ENCODE measurements around the gene PCSK7.

The PCSK7 gene

GRCh38 chr11:117187428-117187798, 44.5 kb downstream of the PCSK7 start (continued):
- TF ChIP-seq POU6F1 (CRISPR knock-in tag; IDR thresholded peaks at IDR 0.05; ENCODE audit: borderline replicate concordance, low read depth): no peak

GRCh38 chr11:117187007-117187406, 44.9 kb downstream of the PCSK7 start:
- TF ChIP-seq BACH2 (CRISPR knock-in tag; IDR thresholded peaks at IDR 0.05; ENCODE audit: borderline replicate concordance) (no peak), RARB (CRISPR knock-in tag; IDR thresholded peaks at IDR 0.05) (no peak), CREB5 (CRISPR knock-in tag; IDR thresholded peaks at IDR 0.05; ENCODE audit: low read depth) (no peak), ISL1 (CRISPR knock-in tag; IDR thresholded peaks at IDR 0.05) (no peak), ZC3H10 (CRISPR knock-in tag; IDR thresholded peaks at IDR 0.05) (no peak), GLIS3 (CRISPR knock-in tag; IDR thresholded peaks at IDR 0.05) (no peak), ZFP3 (CRISPR knock-in tag; IDR thresholded peaks at IDR 0.05) (no peak), ZNF8 (CRISPR knock-in tag; IDR thresholded peaks at IDR 0.05) (no peak), CSDC2 (CRISPR knock-in tag; IDR thresholded peaks at IDR 0.05) (no peak), CSRNP3 (CRISPR knock-in tag; IDR thresholded peaks at IDR 0.05) (no peak), ZNF565 (CRISPR knock-in tag; conservative IDR thresholded peaks at IDR 0.05; ENCODE audit: low read depth) (no peak), TCF4 (CRISPR knock-in tag; IDR thresholded peaks at IDR 0.05; ENCODE audit: borderline replicate concordance) (no peak), ESRRG (CRISPR knock-in tag; IDR thresholded peaks at IDR 0.05) (no peak), POU6F1 (CRISPR knock-in tag; IDR thresholded peaks at IDR 0.05; ENCODE audit: borderline replicate concordance, low read depth) (no peak), TOX (CRISPR knock-in tag; IDR thresholded peaks at IDR 0.05; ENCODE audit: borderline replicate concordance) (no peak), TSHZ2 (CRISPR knock-in tag; IDR thresholded peaks at IDR 0.05) (no peak), ZFP30 (CRISPR knock-in tag; IDR thresholded peaks at IDR 0.05) (no peak), PPARA (CRISPR knock-in tag; IDR thresholded peaks at IDR 0.05; ENCODE audit: borderline replicate concordance) (no peak), OSR1 (CRISPR knock-in tag; IDR thresholded peaks at IDR 0.05) (no peak)
- ATAC-seq: no peak

GRCh38 chr11:117186431-117186761, 45.5 kb downstream of the PCSK7 start:
- TF ChIP-seq TSHZ2 (CRISPR knock-in tag; IDR thresholded peaks at IDR 0.05) (no peak), OSR1 (CRISPR knock-in tag; IDR thresholded peaks at IDR 0.05) (no peak), ZC3H10 (CRISPR knock-in tag; IDR thresholded peaks at IDR 0.05) (no peak), ZNF565 (CRISPR knock-in tag; conservative IDR thresholded peaks at IDR 0.05; ENCODE audit: low read depth) (no peak), RARB (CRISPR knock-in tag; IDR thresholded peaks at IDR 0.05) (no peak), POU6F1 (CRISPR knock-in tag; IDR thresholded peaks at IDR 0.05; ENCODE audit: borderline replicate concordance, low read depth) (no peak), PPARA (CRISPR knock-in tag; IDR thresholded peaks at IDR 0.05; ENCODE audit: borderline replicate concordance) (no peak), TCF4 (CRISPR knock-in tag; IDR thresholded peaks at IDR 0.05; ENCODE audit: borderline replicate concordance) (no peak), SNAI2 (CRISPR knock-in tag; IDR thresholded peaks at IDR 0.05) (no peak), CSRNP3 (CRISPR knock-in tag; IDR thresholded peaks at IDR 0.05) (no peak)
- no peak for ATAC-seq

Data from SK-N-SH treated with all-trans-retinoic acid at 6 μM for 48 hours (cell line).